Fibroblast of the aortic adventitia (primary cell): ENCODE data around the gene SUCLG2. TPM values are rescaled to one million over a fixed set of nuclear protein-coding genes. Genes with fewer than 3 reads are reported as not detected.

Source experiments
- DNase-seq: peaks from one replicate; pipeline ENCODE4 v3.0.0-alpha.2; 2010; ENCODE audit warnings: low read depth
- H3K4me3 ChIP-seq: 2 replicates; pipeline ENCODE4 v1.5.1; 2011; ENCODE audit warnings: low read depth, mild to moderate bottlenecking, control low read depth, low read length, moderate library complexity
- total RNA-seq: library from RNA; depleted of rRNA; stranded (reverse); fragments of >200 nt; gene quantifications from 2 replicates; pipeline ENCODE4 v1.2.3, GENCODE V29; 2012; ENCODE audit warnings: low replicate concordance
- TF ChIP-seq, protein P1 (sequence below): IDR thresholded peaks from 2 replicates; pipeline ENCODE4 v1.5.1; 2011; ENCODE audit warnings: mild to moderate bottlenecking, low read length, control low read depth, inconsistent platforms; ENCODE audit not compliant: insufficient read depth

SUCLG2 gene
- total RNA-seq, 1 donor: 73.9 TPM

DNA sequence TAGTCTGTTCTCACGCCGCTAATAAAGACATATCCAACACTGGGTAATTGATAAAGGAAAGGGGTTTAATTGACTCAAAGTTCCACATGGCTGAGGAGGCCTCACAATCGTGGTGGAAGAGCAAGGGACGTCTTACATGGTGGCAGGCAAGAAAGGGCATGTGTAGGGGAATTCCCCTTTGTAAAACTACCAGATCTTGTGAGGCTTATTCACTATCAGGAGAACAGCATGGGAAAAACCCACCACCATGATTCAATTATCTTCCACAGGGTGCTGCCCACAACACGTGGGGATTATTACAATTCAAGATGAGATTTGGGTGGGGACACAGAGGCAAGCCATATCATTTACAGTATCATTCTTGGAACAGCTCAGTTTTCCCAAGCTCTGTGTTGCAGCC is 268.0 kb downstream of the SUCLG2 start:
- TF ChIP-seq, protein P1, sequence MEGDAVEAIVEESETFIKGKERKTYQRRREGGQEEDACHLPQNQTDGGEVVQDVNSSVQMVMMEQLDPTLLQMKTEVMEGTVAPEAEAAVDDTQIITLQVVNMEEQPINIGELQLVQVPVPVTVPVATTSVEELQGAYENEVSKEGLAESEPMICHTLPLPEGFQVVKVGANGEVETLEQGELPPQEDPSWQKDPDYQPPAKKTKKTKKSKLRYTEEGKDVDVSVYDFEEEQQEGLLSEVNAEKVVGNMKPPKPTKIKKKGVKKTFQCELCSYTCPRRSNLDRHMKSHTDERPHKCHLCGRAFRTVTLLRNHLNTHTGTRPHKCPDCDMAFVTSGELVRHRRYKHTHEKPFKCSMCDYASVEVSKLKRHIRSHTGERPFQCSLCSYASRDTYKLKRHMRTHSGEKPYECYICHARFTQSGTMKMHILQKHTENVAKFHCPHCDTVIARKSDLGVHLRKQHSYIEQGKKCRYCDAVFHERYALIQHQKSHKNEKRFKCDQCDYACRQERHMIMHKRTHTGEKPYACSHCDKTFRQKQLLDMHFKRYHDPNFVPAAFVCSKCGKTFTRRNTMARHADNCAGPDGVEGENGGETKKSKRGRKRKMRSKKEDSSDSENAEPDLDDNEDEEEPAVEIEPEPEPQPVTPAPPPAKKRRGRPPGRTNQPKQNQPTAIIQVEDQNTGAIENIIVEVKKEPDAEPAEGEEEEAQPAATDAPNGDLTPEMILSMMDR: no peak
- no peak overlapping the region for H3K4me3 ChIP-seq
- no peak for DNase-seq

DNA sequence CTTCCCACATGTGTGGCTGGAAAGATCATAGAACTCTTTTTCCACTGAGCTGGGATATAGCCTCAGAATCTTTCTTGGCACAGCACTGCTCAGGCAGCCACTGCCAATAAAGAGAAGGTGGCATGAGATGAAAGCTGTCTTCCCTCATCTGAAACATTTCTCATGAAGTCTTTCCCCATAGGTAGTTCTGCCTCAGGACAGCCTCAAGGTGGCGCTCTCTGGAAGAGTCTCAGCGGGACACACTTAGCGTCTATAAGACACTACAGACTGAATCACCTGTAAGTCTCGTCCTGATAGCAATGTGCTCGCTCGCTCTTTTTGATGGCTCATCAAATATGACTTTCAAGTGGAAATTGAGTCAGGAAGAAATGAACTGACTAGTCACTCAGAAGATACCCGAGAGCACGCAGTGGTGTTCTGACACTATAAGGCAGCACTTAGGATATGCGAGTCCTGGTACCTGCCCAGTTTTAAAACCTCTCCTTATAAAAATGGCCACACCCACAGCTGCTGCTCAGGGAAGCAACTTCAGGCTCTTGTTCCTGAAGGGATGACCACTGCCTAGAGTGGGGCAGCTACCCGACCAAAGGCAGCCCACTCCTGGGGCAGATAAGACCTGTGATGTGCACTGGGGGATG is 269.5 kb downstream of the SUCLG2 start:
- DNase-seq: peak; percentile 54
- TF ChIP-seq, protein P1: peak; percentile 52
- no peak overlapping the region for H3K4me3 ChIP-seq

DNA sequence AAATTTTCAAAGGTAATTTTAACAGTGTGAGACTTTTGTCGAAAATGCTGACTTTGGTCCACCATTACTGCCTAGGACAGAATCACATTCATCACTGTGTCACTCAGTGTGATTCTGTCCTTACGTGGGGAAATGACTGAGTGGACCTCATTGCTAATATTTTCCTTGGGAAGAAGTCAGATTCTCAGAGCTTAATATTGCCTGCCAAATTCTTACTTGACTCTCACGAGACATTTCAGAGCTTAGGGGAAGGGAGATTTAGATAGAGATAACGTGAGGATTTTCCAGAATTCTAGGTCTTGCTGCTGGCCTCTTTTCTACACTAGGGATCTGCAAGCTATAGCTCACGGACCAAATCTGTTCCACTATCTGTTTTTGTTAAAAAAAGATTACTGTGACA is 270.4 kb downstream of the SUCLG2 start:
- TF ChIP-seq, protein P1: no peak
- H3K4me3 ChIP-seq: no peak overlapping the region
- DNase-seq: peak; percentile 73

DNA sequence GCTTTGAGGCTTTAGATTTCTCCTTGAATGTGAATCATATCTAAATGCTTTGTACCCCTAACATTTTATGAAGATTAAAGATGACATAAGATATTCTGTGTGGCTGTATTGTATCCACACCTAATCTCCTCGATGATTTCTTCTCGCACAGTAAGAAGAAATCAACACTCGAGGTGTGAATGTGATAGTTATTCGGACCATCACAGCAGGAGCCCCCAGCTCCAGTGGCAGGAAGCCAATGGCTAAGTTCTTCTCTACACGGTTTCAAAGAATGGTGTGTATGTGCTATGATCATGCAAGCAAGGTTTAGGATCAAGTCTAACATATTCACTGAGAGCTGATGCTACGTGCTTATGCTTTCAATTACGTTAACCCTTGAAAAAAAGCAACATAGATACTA is 271.0 kb downstream of the SUCLG2 start:
- DNase-seq: no peak
- TF ChIP-seq, protein P1: no peak
- no peak overlapping the region for H3K4me3 ChIP-seq

DNA sequence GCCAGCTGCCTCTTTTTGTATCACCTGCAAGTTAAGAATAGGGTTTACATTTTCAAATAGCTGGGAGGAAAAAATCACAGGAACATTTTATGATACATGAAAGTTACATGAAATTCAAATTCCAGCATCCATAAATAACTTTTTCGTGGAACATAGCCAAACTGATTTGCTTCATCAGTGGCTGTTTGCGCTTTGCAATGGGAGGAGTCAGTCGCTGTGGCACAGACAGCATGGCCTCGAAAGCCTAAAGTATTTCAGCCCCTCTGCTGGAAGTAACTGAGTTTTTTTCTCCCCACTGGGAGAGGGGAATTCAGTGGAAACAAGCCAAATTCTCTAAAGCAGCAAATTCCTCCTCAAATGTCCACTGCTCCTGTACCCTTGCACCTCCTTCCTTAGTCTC is 271.9 kb downstream of the SUCLG2 start:
- TF ChIP-seq, protein P1: no peak
- no peak overlapping the region for H3K4me3 ChIP-seq
- DNase-seq: peak; percentile 43

DNA sequence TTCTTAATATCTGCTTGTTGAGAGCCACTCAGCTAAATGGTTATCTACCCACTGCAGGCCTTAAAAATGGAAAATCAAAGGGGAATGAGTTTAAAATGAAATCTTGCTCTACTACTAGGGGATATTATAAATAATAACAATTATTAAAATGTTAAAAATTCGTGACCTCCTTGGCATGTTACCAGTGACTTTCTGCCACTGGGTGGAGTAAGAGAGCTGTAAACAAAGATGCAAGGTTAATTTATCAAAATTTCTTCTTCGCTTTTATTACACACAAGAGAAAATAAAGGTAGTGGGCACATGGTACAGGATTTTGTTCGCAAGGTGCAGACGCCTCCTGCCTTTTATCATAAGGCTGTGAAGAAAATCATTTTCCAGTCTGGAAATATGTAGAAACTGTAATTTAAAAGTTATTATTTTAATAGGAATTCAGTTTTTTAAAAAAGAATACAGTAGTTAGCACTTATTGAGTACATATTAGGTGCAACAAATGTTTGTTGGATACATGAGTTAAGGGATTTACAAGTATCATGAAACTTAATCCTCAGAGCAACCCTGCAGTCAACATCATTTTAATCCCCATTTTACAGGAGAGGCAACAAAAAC is 272.6 kb downstream of the SUCLG2 start:
- H3K4me3 ChIP-seq: no peak overlapping the region
- TF ChIP-seq, protein P1: peak; percentile 70
- DNase-seq: peak; percentile 60
